ENCODE results near the gene ST14.

Gene ST14

DNA sequence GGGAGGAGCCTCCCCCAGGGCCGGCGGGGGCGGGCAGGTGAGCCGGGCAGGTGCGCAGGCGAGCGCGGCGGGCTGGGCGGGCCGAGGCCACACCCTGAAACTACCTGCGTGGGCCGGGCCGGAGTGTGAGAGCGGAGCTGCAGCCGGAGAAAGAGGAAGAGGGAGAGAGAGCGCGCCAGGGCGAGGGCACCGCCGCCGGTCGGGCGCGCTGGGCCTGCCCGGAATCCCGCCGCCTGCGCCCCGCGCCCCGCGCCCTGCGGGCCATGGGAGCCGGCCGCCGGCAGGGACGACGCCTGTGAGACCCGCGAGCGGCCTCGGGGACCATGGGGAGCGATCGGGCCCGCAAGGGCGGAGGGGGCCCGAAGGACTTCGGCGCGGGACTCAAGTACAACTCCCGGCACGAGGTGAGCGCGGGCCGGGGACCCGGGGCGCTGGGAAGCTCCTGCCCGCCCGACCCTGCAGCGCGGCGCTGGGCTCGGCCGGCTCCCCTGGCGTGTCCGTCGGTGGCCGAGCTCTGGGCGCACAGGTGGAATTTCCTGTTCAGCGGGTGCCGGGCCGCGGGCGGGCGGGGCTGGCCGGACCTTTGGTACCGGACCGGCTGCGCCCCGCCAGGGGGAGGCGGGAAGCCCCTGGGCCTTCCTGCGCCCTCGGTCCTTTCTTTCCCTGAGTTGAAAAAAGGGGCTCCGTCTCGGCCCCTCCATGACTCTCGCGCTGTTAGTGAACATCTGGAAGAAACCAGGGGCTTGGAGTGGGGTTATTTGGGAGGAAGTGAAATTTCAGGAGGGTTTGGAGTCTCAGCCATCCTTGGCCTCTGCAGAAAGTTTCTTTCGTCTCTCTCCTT is at the start of gene ST14:
Gene ST14 (plus strand): TSS at position 126 of the 841 bp plus-strand sequence. CDS start 198 bp downstream, at position 324.
- DNase-seq: no peak
- Mint-ChIP-seq H3K4me3 (peak within 1 kb of the TSS; percentile 57 to 61), H3K27me3 (peaks cover 84% of the 10 kb centered on the region), H3K4me1 (peaks cover 19% of the 10 kb centered on the region), H3K27ac (no peak within 1 kb of the TSS), H3K9me3 (no peaks in the 10 kb centered on the region)
- peak; percentile 30 for ATAC-seq

DNA sequence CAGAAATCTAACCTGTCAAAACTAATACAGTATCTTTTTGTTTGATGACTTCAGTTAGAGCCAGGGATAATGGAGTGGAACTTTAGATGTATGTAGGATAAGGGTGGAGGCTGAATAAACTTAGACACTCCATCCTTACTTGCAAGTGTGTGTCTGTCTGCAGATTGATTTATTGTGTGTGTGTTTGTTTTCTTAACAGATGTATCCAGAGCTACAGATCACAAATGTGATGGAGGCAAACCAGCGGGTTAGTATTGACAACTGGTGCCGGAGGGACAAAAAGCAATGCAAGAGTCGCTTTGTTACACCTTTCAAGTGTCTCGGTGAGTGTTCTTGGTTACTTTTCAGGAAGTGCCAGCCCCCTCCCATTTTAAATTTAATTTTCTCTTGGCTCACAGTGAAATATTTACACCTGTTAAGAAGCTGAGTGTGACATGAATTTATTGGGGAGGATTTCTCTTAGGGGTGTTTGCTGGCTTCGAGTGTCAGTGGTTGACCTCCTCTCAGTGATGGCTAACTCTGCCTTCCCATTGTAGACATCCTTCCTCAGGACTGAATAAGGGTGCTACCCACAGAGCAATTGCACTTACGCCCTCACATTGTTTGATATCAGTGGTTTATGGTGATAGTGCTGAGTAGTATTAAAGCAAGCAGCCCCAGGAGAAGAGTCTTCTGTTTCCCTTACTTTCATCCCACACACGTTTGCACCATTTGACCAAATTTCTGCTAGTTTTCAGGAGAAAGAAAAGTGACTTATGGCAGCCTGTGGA is 49.1 kb upstream of the ST14 start:
- no peak for ATAC-seq
- H3K27me3 Mint-ChIP-seq: peaks cover 51% of the 10 kb centered on the region
- DNase-seq: no peak
- H3K9me3 Mint-ChIP-seq: no peaks in the 10 kb centered on the region
- no peak overlapping the region for H3K4me3 Mint-ChIP-seq
- no peak overlapping the region for H3K27ac Mint-ChIP-seq
- no peaks in the 10 kb centered on the region for H3K4me1 Mint-ChIP-seq

DNA sequence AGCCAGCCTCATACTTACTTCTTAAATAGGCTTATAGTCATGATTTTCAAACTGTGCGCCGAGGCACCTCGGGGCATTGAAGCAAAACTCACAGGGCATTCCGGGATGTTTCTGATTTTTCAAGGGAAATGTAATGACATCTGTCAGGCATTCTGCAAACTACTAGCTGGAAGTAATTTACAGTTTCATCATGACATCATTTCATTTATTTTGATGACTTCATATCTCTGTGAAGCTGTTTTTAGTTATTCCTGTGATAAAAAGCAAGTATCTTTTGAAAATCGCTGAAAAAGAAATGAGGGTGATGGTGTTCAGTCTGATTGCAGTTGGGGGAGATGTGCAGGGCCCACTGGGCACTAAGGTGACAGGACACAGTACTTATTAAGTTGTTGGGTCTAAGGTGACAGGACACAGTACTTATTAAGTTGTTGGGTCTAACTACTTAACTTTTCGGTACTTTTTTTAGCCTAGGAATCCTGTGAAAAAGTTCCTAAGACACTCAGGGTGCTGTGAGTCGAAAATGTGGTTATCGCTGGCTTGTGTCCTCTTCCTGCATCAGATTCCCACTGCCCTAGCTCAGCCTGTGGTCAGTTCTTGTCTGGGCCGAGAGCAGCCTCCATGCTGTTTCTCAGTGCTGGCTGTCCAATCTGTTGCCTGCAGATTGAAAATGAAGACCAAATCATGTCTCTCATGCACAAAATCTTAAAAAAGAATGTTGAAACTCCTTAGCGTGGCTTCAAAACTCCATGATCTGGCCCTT is 47.3 kb upstream of the ST14 start:
- ATAC-seq (no peak), DNase-seq (no peak)
- no peak overlapping the region for H3K27ac Mint-ChIP-seq
- no peaks in the 10 kb centered on the region for H3K9me3 Mint-ChIP-seq
- H3K27me3 Mint-ChIP-seq: peaks cover 56% of the 10 kb centered on the region
- no peak overlapping the region for H3K4me3 Mint-ChIP-seq
- no peaks in the 10 kb centered on the region for H3K4me1 Mint-ChIP-seq

DNA sequence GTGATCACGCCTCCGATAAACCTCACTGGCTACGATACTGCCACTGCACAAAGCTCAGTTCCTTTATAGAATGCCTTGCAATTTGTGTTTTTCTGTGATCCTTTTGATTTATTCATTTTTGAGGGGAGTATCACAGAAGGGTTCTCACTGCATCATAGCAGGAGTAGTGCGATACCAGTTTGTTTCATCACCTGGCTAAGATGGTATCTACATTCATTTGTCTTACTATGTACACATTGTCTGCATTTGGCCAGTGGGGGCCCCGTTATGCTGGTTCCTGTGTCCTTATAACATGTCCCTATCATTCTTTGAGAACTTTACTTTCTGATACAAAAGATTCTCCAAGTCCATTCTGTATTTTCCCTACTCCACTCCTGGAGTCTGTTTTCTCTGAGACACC is 45.3 kb upstream of the ST14 start:
- H3K27me3 Mint-ChIP-seq: peaks cover 61% of the 10 kb centered on the region
- H3K4me3 Mint-ChIP-seq: no peak overlapping the region
- peaks cover 20% of the 10 kb centered on the region for H3K4me1 Mint-ChIP-seq
- DNase-seq (no peak), ATAC-seq (no peak)
- H3K27ac Mint-ChIP-seq: no peak overlapping the region
- no peaks in the 10 kb centered on the region for H3K9me3 Mint-ChIP-seq

DNA sequence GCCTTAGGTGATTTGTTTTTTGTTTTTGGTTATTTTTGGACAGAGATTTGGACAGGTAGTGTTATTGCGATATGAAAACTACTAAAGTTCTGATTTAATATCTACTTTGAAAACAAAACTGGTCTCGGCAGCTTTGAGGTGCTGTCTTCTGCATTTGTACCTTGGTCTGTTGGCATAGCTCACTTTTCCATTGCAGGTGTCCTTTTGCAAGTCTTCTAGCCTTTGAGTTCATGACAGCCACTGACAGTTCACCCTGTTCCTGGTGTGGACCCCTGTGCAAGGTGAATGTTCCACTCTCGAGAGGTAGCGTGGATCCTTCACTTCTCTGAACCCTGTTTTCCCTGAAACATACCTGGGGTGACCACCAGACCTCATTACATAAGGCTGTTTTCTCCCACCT is 44.9 kb upstream of the ST14 start:
- Mint-ChIP-seq H3K4me3 (no peak overlapping the region), H3K4me1 (peaks cover 24% of the 10 kb centered on the region), H3K9me3 (no peaks in the 10 kb centered on the region), H3K27me3 (peaks cover 65% of the 10 kb centered on the region), H3K27ac (no peak overlapping the region)
- no peak for ATAC-seq
- no peak for DNase-seq

DNA sequence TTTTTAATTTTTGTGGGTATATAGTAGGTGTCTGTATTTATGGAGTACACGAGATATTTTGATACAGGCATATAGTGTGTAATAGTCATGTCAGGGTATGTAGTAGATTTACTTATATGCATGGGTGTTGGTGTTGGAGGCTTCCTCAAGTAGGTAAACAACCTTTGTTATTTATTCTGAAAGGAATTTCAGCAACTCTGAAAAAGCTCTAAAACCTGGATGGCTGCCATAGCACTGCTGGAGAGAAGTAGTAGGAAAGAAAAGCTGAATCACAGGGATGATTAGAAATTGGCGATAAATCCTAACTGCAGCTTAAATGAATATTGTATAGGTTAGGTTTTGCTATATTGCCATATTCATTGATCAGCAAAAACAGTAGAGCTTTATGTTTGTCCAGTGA is 44.4 kb upstream of the ST14 start:
- H3K9me3 Mint-ChIP-seq: no peaks in the 10 kb centered on the region
- peaks cover 70% of the 10 kb centered on the region for H3K27me3 Mint-ChIP-seq
- peaks cover 29% of the 10 kb centered on the region for H3K4me1 Mint-ChIP-seq
- DNase-seq (no peak), ATAC-seq (no peak)
- H3K27ac Mint-ChIP-seq: no peak overlapping the region
- H3K4me3 Mint-ChIP-seq: no peak overlapping the region

DNA sequence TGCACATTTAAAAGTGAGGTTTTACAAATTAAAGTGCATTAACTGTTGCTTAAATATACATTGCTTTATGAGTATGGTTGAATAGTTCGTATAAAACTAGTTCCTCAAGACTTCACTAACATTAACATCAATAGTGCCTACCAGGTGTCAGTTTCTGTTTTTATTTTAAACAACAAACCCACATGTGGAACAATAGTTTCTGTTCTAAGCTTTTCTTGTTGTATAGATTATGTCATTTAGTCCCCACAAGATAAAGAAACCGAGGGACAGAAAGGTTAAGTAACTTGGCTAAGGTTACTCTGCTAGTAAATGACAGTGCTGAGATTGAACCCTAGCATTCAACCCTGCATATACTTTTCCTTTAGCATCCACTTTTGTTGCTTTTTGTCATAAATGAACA is 41.4 kb upstream of the ST14 start:
- ATAC-seq: peak; percentile 58
- Mint-ChIP-seq H3K27ac (no peak overlapping the region), H3K4me1 (peaks cover 55% of the 10 kb centered on the region), H3K9me3 (no peaks in the 10 kb centered on the region), H3K27me3 (peaks cover 72% of the 10 kb centered on the region), H3K4me3 (peak overlapping the region in 1 of 2 donors; percentile 16)
- no peak for DNase-seq

DNA sequence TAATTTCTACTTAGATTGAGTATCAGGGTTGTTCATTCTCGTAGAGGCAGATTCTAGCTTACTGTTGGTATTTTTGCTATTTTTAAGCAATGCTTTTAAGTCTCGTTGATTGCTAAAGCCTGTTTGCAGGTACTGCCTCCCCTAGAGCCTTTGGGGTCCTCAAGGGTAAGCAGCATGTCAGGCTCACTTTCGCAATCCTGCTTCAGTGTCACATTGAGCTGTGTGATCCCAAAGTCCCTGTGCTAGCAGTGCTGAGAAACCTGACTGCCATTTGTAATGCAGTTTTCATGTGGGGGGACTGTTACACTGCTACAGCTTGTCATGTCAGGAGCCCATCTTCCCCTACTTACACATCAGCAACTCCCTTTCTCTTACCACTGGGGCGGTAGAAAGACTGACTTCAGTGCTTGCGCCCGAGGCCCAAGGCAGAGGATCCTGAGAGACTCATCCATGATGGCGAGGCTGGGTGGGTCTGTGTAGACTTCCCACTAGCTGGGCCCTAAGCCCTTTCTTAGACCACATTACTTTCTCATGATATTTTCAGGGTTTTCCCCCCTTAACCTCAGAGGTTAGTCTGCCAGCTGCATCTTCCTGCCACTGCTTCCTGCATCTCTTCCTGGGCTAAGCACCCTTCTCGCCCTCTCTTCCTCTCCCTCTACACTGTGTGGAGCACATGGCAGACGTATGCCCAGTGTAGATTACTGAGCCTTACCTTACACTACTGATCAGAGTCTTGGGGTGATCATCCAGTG is 40.8 kb upstream of the ST14 start:
- Mint-ChIP-seq H3K27me3 (peaks cover 70% of the 10 kb centered on the region), H3K9me3 (no peaks in the 10 kb centered on the region), H3K4me3 (peak overlapping the region in 1 of 2 donors; percentile 16), H3K4me1 (peaks cover 55% of the 10 kb centered on the region), H3K27ac (no peak overlapping the region)
- ATAC-seq (peak; percentile 73), DNase-seq (peak; percentile 22 to 32)

DNA sequence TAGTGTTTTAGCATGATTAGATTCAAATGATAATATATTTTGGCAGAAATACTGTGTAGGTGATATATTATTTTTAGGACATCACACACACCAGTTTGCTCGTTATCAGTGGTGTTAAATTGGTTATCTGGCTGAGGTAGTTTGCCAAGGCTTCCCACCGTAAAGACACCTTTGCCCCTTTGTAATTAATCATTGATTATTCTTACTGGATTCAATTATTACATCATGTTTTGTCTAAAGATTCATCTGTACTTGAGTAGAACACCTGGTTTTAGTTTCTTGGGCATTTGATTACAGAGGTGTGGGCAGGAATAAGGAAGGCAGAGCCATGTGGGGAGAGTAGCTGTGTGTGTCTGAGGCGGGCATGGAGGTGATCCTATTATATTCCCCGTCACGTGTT is 39.5 kb upstream of the ST14 start:
- H3K27me3 Mint-ChIP-seq: peaks cover 62% of the 10 kb centered on the region
- H3K9me3 Mint-ChIP-seq: no peaks in the 10 kb centered on the region
- ATAC-seq (no peak), DNase-seq (no peak)
- H3K4me3 Mint-ChIP-seq: no peak overlapping the region
- H3K27ac Mint-ChIP-seq: no peak overlapping the region
- peaks cover 55% of the 10 kb centered on the region for H3K4me1 Mint-ChIP-seq

DNA sequence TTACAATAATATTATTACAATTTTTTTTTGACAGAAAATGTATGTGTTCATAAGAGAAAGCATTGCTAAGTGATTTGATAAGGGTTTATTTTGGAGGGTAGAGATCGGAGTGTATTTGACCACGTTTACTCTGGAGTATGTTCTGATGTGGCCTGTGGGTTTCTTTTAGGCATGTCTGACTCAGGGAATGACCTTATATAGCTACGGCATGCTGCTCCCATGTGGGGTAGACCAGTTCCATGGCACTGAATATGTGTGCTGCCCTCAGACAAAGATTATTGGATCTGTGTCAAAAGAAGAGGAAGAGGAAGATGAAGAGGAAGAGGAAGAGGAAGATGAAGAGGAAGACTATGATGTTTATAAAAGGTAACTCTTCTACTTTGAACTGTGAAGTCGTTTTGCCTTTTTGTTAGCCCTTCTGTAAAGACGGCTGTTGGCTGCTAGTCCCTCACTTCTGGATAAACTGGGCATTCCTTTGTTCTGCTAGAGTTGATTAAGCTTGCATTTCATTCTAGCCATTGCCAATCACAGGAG is 38.1 kb upstream of the ST14 start:
- peak overlapping the region in 1 of 2 donors; percentile 24 for H3K4me3 Mint-ChIP-seq
- ATAC-seq (peak; percentile 86), DNase-seq (peak; percentile 34 to 48)
- peaks cover 52% of the 10 kb centered on the region for H3K27me3 Mint-ChIP-seq
- H3K4me1 Mint-ChIP-seq: peaks cover 55% of the 10 kb centered on the region
- H3K9me3 Mint-ChIP-seq: no peaks in the 10 kb centered on the region
- no peak overlapping the region for H3K27ac Mint-ChIP-seq

DNA sequence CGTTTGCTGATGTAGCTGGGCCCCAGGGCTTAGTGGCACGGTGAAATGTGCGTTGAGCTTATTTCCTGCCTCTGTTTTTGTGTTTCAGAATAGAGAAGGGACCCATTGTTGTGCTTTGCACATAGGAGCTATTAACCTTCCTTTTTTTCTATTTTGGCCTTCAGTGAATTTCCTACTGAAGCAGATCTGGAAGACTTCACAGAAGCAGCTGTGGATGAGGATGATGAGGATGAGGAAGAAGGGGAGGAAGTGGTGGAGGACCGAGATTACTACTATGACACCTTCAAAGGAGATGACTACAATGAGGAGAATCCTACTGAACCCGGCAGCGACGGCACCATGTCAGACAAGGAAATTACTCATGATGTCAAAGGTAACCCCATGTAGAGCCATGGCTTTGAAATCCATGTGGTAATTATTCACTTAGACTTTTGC is 37.4 kb upstream of the ST14 start:
- peak in 1 of 2 donors; percentile 54 for DNase-seq
- Mint-ChIP-seq H3K27ac (no peak overlapping the region), H3K4me3 (no peak overlapping the region), H3K27me3 (peaks cover 52% of the 10 kb centered on the region), H3K4me1 (peaks cover 55% of the 10 kb centered on the region), H3K9me3 (no peaks in the 10 kb centered on the region)
- ATAC-seq: peak; percentile 68

DNA sequence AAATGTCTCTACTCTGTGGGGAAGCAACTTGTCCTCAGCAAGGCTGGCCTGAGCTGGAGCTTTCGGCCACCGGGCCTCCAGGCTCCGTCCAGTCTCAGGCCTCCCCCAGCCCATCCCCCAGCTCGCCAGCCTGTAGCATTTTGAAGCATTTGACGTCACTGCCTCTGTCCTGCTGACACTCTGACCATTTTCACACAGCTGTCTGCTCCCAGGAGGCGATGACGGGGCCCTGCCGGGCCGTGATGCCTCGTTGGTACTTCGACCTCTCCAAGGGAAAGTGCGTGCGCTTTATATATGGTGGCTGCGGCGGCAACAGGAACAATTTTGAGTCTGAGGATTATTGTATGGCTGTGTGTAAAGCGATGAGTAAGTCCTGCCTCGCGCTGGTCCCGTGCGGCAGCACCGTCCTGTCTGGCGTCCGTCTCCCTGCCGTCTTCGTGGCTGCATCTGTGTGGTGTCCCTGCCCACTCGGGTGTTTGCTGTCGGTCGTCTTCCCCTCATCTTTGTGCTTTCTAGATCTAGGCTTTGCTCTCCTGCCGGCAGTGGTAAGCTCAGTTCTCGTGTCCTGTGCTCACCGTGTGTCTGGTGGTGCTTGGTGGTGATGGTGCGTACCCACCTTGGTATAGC is 36.1 kb upstream of the ST14 start:
- Mint-ChIP-seq H3K9me3 (no peaks in the 10 kb centered on the region), H3K4me3 (no peak overlapping the region), H3K27ac (no peak overlapping the region), H3K4me1 (peaks cover 42% of the 10 kb centered on the region), H3K27me3 (peaks cover 52% of the 10 kb centered on the region)
- ATAC-seq: no peak
- DNase-seq: no peak

DNA sequence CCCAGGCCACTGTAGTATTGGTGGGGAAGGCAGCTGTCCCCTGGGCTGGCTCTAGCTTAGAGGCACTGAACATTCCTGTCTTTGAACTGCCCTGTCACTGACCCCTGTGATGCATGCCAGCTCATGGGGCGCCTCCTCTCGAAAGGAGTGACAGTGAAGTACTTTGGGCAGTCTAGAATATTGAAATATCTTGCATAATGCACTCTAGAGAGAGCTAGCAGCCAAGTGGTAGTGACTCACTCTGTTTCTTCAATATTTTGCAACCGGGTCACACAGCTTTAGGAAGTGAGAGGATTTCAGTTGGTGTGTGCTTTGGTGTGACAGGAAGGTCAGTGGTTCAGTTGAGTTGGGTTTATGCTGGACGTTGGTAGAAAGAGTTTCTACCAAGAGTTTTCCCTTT is 35.5 kb upstream of the ST14 start:
- Mint-ChIP-seq H3K27ac (no peak overlapping the region), H3K27me3 (peaks cover 49% of the 10 kb centered on the region), H3K4me1 (peaks cover 37% of the 10 kb centered on the region), H3K9me3 (no peaks in the 10 kb centered on the region), H3K4me3 (no peak overlapping the region)
- ATAC-seq: no peak
- DNase-seq: no peak

DNA sequence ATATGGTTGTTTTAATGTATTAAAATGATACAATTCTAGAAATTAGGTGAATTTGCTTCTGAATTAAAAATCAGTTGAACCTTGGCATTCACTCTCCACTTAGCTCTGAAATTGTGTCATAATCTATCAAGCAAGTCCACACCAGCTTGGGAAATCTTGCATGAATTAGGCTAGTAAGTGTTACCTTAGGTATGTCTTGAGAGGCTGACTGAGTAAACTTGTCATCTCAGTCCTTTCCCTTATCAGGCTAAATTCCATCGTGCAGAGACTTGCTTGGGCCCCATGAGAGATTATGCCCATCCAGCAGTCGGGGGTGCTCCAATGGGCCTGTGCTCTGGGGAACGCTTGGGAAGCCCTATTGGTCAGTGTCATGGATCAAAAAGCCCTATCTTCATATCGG is 33.9 kb upstream of the ST14 start:
- no peak overlapping the region for H3K4me3 Mint-ChIP-seq
- ATAC-seq (no peak), DNase-seq (no peak)
- H3K9me3 Mint-ChIP-seq: no peaks in the 10 kb centered on the region
- H3K27ac Mint-ChIP-seq: no peak overlapping the region
- H3K27me3 Mint-ChIP-seq: peaks cover 34% of the 10 kb centered on the region
- H3K4me1 Mint-ChIP-seq: peaks cover 21% of the 10 kb centered on the region

Data from stimulated activated naive CD8-positive, alpha-beta T cell treated with anti-CD3 and anti-CD28 coated beads, Interleukin-15, amount 100 ng/mL, for 72 hours (primary cell).